HT1080 (cell line): ENCODE data around the gene SEH1L. TPM values are rescaled to one million over a fixed set of nuclear protein-coding genes. Genes with fewer than 3 reads are reported as not detected.
"Not testable (repeated sequence)": the region's sequence is repeated elsewhere in the genome, so short reads cannot be mapped to it uniquely, and the experiment has no call there.

Experiments
- DNase-seq: peaks from one replicate; pipeline ENCODE4 v3.0.0-alpha.2; 2015; ENCODE audit warnings: low read depth
- total RNA-seq: library from RNA; depleted of rRNA; stranded (reverse); fragments of >200 nt; shearing (Covaris generic); gene quantifications from 2 replicates; pipeline ENCODE4 v1.2.3, GENCODE V29; 2014

SEH1L gene
- total RNA-seq, 1 experiment from 2014 or later = 64.8 TPM

GRCh38 chr18:12939162-12939561, 8.6 kb upstream of the SEH1L start:
- DNase-seq = no peak

- DNase-seq = peak; percentile 41
Observed at GRCh38 chr18:12943215-12943614, 4.6 kb upstream of the SEH1L start.

GRCh38 chr18:12944709-12945108, 3.1 kb upstream of the SEH1L start:
- DNase-seq = no peak

- peak; percentile 78 for DNase-seq
Observed at GRCh38 chr18:12946549-12947284, 1.1 kb upstream of the SEH1L start.

GRCh38 chr18:12948050-12948804, 416 bp downstream of the SEH1L start:
- DNase-seq = peak; percentile 95

GRCh38 chr18:12958478-12958877, 10.7 kb downstream of the SEH1L start:
- no peak for DNase-seq

GRCh38 chr18:12960395-12960794, 12.6 kb downstream of the SEH1L start:
- DNase-seq = no peak

- no peak for DNase-seq
Observed at GRCh38 chr18:12960853-12961397, 13.1 kb downstream of the SEH1L start.

DNA sequence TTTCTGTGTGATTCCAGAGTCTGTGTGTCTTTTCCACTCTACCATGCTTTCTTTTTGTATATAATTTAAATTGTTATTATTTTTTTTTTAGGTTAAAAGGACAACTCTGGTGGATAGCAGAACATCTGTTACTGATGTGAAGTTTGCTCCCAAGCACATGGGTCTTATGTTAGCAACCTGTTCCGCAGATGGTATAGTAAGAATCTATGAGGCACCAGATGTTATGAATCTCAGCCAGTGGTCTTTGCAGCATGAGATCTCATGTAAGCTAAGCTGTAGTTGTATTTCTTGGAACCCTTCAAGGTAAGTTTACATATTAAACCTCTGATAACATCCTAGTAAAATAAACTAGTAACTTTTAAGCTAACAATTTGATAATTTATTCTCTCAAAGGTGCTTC, 15.3 kb downstream of the SEH1L start:
- DNase-seq = no peak

DNA sequence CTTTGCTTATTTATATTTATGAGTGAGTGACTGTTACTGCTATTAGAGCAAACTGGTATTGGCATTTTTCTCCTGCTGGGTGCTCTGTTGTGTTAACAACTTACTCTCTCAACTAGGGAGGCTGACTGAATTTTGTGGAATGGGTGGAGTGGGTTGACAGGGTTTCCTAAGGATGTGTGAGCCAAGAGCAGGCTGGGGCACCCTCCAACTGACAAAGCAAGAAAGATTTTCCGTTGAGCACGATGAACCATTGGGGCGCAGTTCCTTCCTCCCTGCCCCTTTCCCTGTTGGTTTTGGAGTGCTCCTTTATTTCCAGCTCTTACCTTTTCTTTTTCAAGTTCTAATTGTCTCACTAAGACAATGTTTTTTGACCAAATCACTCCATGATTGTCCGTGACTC, 20.3 kb downstream of the SEH1L start:
- no peak for DNase-seq

- DNase-seq = no peak
Observed at GRCh38 chr18:12968619-12969018, 20.8 kb downstream of the SEH1L start.

DNA sequence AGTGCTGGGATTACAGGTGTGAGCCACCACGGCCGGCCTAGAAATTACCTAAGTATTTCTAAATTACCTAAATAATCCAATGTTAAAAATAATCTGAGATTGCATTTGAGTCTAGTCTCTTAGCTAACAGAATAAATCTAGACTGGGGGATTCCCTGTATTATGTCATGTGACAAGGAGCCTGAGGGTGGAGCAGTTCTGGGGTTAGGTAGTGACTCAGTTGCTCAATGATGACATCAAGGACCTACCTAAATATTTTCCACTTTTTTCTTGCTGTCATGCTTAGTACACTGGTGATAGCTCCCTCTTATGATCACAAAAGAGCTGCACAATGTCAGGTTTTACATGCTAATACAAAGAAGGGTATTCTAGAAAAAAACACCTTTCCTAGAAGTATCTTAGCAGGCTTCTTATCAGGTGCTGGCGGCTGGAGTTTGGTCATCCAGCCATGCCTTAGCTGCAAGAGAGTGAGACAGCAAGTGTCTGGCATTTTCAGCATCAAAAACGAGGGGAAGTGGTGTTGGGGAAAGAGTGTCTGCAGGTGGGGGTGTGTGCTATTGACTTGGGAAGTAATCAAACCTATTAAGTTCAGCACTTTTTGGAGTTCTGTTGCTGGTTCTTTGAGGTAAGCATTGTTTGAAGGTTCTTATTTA, 25.9 kb downstream of the SEH1L start:
- no peak for DNase-seq

DNA sequence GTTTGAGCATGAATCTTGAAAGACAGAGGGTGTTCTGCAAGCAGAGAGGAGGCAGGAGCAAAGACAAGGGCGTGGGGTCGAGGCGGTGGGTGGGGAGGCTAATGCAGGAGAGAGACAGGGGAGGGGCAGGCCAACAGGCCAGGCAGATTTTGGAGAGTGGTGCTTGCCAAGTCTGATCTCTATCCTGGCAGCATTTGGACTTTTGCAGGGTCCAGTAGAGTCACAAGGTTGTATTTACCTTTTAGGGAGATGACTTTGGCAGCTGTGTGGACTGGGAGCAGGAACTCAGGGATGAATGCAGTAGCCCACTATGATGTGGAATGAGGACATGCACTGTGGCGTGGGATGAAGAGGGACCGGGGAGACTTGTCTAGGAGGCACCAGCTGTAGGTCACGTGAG, 27.7 kb downstream of the SEH1L start:
- DNase-seq = no peak

DNA sequence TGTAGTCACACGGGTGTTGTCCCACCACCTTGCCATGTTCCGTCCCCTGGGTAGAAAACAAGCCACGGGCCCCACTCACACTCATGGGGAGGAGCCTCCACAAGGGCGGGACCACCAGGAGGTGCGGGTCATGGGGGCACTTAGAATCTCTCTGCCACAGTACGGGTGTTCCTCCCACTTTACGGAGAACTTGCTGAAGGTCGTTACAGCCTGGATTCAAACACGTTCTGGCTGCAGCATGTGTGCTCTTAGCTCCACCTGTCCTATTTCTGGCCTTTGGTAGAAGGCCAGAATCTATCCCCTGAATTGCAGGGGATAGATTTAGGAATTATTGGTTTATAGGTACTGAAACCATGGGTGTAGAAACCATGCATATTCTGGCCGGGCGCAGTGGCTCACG, 28.5 kb downstream of the SEH1L start:
- no peak for DNase-seq

- not testable (repeated sequence) for DNase-seq
Observed at GRCh38 chr18:12980065-12980464, 32.3 kb downstream of the SEH1L start.

- no peak for DNase-seq
Observed at GRCh38 chr18:12989397-12990122, 41.7 kb downstream of the SEH1L start.

GRCh38 chr18:12990123-12990475, 42.3 kb downstream of the SEH1L start:
- DNase-seq = no peak

GRCh38 chr18:12990641-12990966, 42.8 kb downstream of the SEH1L start:
- peak; percentile 13 for DNase-seq

GRCh38 chr18:12990967-12991820, 43.4 kb downstream of the SEH1L start, which contains the start of gene CEP192:
CEP192 (plus strand) TSS chr18:12991362; CDS start chr18:12999425, 8,063 bp downstream.
- DNase-seq = peak; percentile 98

GRCh38 chr18:12991821-12992179, 44.0 kb downstream of the SEH1L start:
- no peak for DNase-seq

DNA sequence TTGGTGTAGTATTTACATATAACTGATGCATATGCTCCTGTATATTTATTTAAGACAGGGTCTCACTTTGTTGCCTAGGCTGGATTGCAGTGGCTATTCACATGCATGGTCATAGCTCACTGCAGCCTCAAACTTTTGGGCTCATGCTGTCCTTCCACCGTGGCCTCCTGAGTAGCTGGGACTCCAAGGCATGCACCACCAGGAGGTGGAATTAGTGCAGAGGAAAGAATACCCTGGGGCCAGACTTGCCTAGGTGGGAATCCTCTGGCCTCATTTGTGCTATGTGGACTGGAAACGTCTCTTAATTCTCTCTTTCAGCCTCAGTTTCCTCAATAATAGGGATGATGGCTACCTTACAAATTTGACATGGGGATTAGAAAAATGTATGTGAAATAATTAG, 45.6 kb downstream of the SEH1L start:
- no peak for DNase-seq
